ENCODE data around the gene DEGS2. TPM values are rescaled to one million over a fixed set of nuclear protein-coding genes. Genes with fewer than 3 reads are reported as not detected.
A peak's percentile ranks its signal among the peaks of the same experiment; 100 is the strongest.

DEGS2 gene
- polyA plus RNA-seq, 2 of the 4 experiments (the other 2 are of a cell fraction), result 0.93 to 2.3 TPM

DNA sequence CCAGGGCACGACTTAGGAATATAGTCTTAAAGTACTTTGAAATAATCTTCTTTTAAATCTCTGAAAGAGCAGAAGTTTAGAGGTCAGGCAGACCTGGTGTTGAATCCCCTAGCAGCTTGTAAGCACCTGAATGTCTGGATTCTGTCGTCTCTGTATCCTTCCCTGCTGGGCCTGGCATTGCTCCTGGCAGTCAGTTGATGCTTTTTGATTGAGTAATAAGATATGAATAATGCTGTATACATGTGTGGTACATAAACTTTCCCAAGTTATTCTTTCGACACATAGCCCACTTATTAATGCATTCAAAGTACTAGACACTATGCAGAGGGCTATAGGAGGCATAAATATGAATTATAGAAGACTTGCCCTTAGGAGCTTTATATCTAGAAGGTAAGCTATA lies 62.8 kb downstream of the DEGS2 start:
- H3K4me2 ChIP-seq, result peak overlapping the region; percentile 48
- peak overlapping the region; percentile 26 to 64; a peak in 4 of 6 replicates for H3K27ac ChIP-seq
- H3K4me3 ChIP-seq, result no peak overlapping the region
- TF ChIP-seq RCOR1 (IDR thresholded peaks at IDR 0.05; ENCODE audit: low read depth, low read length) (no peak), CEBPB (IDR thresholded peaks at IDR 0.05) (peak in 1 of 2 experiments; percentile 53; a peak in 2 of 4 replicates), EHF (CRISPR knock-in tag; IDR thresholded peaks at IDR 0.05) (no peak), MAZ (IDR thresholded peaks at IDR 0.05; ENCODE audit: borderline replicate concordance, low read depth, low read length) (no peak), ZNF302 (CRISPR knock-in tag; IDR thresholded peaks at IDR 0.05) (no peak), FOXS1 (CRISPR knock-in tag; IDR thresholded peaks at IDR 0.05) (no peak), ZSCAN20 (CRISPR knock-in tag; IDR thresholded peaks at IDR 0.05) (no peak), FOSL2 (IDR thresholded peaks at IDR 0.05) (no peak), FOSL2 (CRISPR knock-in tag; IDR thresholded peaks at IDR 0.05) (no peak), JUNB (IDR thresholded peaks at IDR 0.05) (peak; percentile 31; the same call in 1 of the 2 replicates), POLR2A (IDR thresholded peaks at IDR 0.05; ENCODE audit: low read length) (no peak)
- TF ChIP-seq, protein P1, sequence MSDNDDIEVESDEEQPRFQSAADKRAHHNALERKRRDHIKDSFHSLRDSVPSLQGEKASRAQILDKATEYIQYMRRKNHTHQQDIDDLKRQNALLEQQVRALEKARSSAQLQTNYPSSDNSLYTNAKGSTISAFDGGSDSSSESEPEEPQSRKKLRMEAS (IDR thresholded peaks at IDR 0.05), result no peak
- TF ChIP-seq, protein P2, sequence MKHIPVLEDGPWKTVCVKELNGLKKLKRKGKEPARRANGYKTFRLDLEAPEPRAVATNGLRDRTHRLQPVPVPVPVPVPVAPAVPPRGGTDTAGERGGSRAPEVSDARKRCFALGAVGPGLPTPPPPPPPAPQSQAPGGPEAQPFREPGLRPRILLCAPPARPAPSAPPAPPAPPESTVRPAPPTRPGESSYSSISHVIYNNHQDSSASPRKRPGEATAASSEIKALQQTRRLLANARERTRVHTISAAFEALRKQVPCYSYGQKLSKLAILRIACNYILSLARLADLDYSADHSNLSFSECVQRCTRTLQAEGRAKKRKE (CRISPR knock-in tag; IDR thresholded peaks at IDR 0.05; ENCODE audit: low read depth), result no peak
- H3K9me3 ChIP-seq, result no peaks in the 10 kb centered on the region
- POLR2A ChIA-PET, result no interaction called here
- FAIRE-seq, result no peak
- ATAC-seq, result peak; percentile 77 to 84
- CTCF ChIA-PET, result interaction anchor here (1.2 to 10.3 kb wide), 3 partner anchors 8 to 114 kb away, joined by 3 to 104 read pairs (median 18); no protein-coding TSS in a partner anchor
- peaks cover 14% of the 10 kb centered on the region for H3K4me1 ChIP-seq
- DNase-seq (ENCODE audit: low read depth in 1 of 2, low spot score in 1 of 2), result no peak
- WGBS (ENCODE audit: missing lambda C conversion rate), result 35% methylated on average over 3 of the region's 3 CpGs

Small RNA genes lying within 50 kb of the gene (small RNA-seq; reads per million reads assigned to genes)
- gene MIR151B (0 to 2.1 (median 0.42) reads per million in 6 experiments), gene MIR342 (56.5 to 1,673 (median 908) reads per million in 6 experiments)

Other genes with a start within 250 kb of the DEGS2 start
- gene EVL, start 94.2 kb downstream of the DEGS2 start, polyA plus RNA-seq (2011; rRNA removed), result 14.8 and 17.0 TPM in 2 replicates
- gene EVL, start 94.2 kb downstream of the DEGS2 start, polyA plus RNA-seq (2017; fragmentation: RNase III; extraction: RNeasy Plus Mini Kit Qiagen cat#74134 plus additional on column Dnase treatment), result 30.1 to 32.9 TPM (median 30.6 TPM) in 3 replicates
- gene YY1, start 79.5 kb upstream of the DEGS2 start, polyA plus RNA-seq (2011; rRNA removed), result 61.6 and 65.8 TPM in 2 replicates
- 58.1 to 59.6 TPM (median 58.4 TPM) in 3 replicates for gene YY1, start 79.5 kb upstream of the DEGS2 start, polyA plus RNA-seq (2017; fragmentation: RNase III; extraction: RNeasy Plus Mini Kit Qiagen cat#74134 plus additional on column Dnase treatment)
- gene SLC25A29, start 146.8 kb upstream of the DEGS2 start, polyA plus RNA-seq (2011; rRNA removed), result 6.3 and 6.6 TPM in 2 replicates
- gene SLC25A29, start 146.8 kb upstream of the DEGS2 start, polyA plus RNA-seq (2017; fragmentation: RNase III; extraction: RNeasy Plus Mini Kit Qiagen cat#74134 plus additional on column Dnase treatment), result 11.2 to 15.4 TPM (median 15.1 TPM) in 3 replicates
- gene SLC25A47, start 163.7 kb upstream of the DEGS2 start, polyA plus RNA-seq (2011; rRNA removed), result not detected in 2 replicates
- gene SLC25A47, start 163.7 kb upstream of the DEGS2 start, polyA plus RNA-seq (2017; fragmentation: RNase III; extraction: RNeasy Plus Mini Kit Qiagen cat#74134 plus additional on column Dnase treatment), result not detected in 3 replicates
- 7.8 and 8.9 TPM in 2 replicates for gene WDR25, start 216.8 kb upstream of the DEGS2 start, polyA plus RNA-seq (2011; rRNA removed)
- gene WDR25, start 216.8 kb upstream of the DEGS2 start, polyA plus RNA-seq (2017; fragmentation: RNase III; extraction: RNeasy Plus Mini Kit Qiagen cat#74134 plus additional on column Dnase treatment), result 6.2 to 7.0 TPM (median 6.8 TPM) in 3 replicates

All from A549 (cell line).